H9 (cell line): ENCODE results near the gene MYO18B. TPM values are rescaled to one million over a fixed set of nuclear protein-coding genes. Genes with fewer than 3 reads are reported as not detected.

Experiments
- DNase-seq: peaks from one replicate; pipeline ENCODE4 v3.0.0-alpha.2; 2017
- H2AFZ ChIP-seq: one replicate; pipeline ENCODE4 v1.6.1; 2013; ENCODE audit warnings: mild to moderate bottlenecking, low read length, control low read depth, moderate library complexity
- H2AK5ac ChIP-seq: 2 replicates; pipeline ENCODE4 v1.6.1; 2013; ENCODE audit warnings: low read length, control low read depth, mixed read lengths; ENCODE audit not compliant: insufficient read length
- H2BK120ac ChIP-seq: one replicate; pipeline ENCODE4 v1.6.1; 2013; ENCODE audit warnings: low read depth, mild to moderate bottlenecking, low read length, control low read depth, inconsistent platforms; ENCODE audit not compliant: poor library complexity, severe bottlenecking
- H2BK12ac ChIP-seq: 2 replicates; pipeline ENCODE4 v1.6.1; 2013; ENCODE audit warnings: low read length, control low read depth, mixed read lengths, low read depth; ENCODE audit not compliant: insufficient read length
- H2BK15ac ChIP-seq: 2 replicates; pipeline ENCODE4 v1.6.1; 2013; ENCODE audit warnings: low read depth, low read length, control low read depth
- H2BK20ac ChIP-seq: one replicate; pipeline ENCODE4 v1.6.1; 2013; ENCODE audit warnings: low read depth, mild to moderate bottlenecking, low read length, control low read depth, inconsistent platforms; ENCODE audit not compliant: poor library complexity, severe bottlenecking
- H2BK5ac ChIP-seq: 2 replicates; pipeline ENCODE4 v1.6.1; 2013; ENCODE audit warnings: low read length, control low read depth, mixed read lengths; ENCODE audit not compliant: insufficient read length
- H3K14ac ChIP-seq: 2 replicates; pipeline ENCODE4 v1.6.1; 2013; ENCODE audit warnings: low read length, control low read depth; ENCODE audit not compliant: insufficient read depth
- H3K18ac ChIP-seq: 2 replicates; pipeline ENCODE4 v1.6.1; 2013; ENCODE audit warnings: low read depth, mild to moderate bottlenecking, mixed read lengths, low read length, control low read depth; ENCODE audit not compliant: insufficient read length
- H3K23ac ChIP-seq: 2 replicates; pipeline ENCODE4 v1.6.1; 2013; ENCODE audit warnings: low read length, control low read depth, mixed read lengths, low read depth; ENCODE audit not compliant: insufficient read length
- H3K23me2 ChIP-seq: 2 replicates; pipeline ENCODE4 v1.6.1; 2013; ENCODE audit warnings: low read depth, mild to moderate bottlenecking, mixed read lengths, low read length, control low read depth; ENCODE audit not compliant: insufficient read length, poor library complexity, severe bottlenecking
- H3K27ac ChIP-seq: 2 replicates; pipeline ENCODE4 v1.5.1; 2013; ENCODE audit warnings: low read length, control low read depth, mixed read lengths, low read depth; ENCODE audit not compliant: insufficient read length
- H3K27me3 ChIP-seq: 2 replicates; pipeline ENCODE4 v1.6.1; 2013; ENCODE audit warnings: low read length, control low read depth, inconsistent platforms; ENCODE audit not compliant: insufficient read depth
- H3K4ac ChIP-seq: 2 replicates; pipeline ENCODE4 v1.6.1; 2013; ENCODE audit warnings: low read depth, mild to moderate bottlenecking, control low read depth, inconsistent platforms, low read length, moderate library complexity
- H3K4me1 ChIP-seq: 2 replicates; pipeline ENCODE4 v1.6.1; 2013; ENCODE audit warnings: low read length, control low read depth, inconsistent platforms; ENCODE audit not compliant: insufficient read depth
- H3K4me2 ChIP-seq: 2 replicates; pipeline ENCODE4 v1.6.1; 2013; ENCODE audit warnings: low read length, control low read depth, mixed read lengths; ENCODE audit not compliant: insufficient read length, insufficient read depth
- H3K56ac ChIP-seq: 2 replicates; pipeline ENCODE4 v1.6.1; 2013; ENCODE audit warnings: low read depth, mild to moderate bottlenecking, mixed read lengths, low read length, control low read depth; ENCODE audit not compliant: insufficient read length
- H3K79me1 ChIP-seq: 2 replicates; pipeline ENCODE4 v1.6.1; 2013; ENCODE audit warnings: low read depth, mild to moderate bottlenecking, moderate library complexity, low read length, control low read depth, inconsistent platforms; ENCODE audit not compliant: insufficient read depth, poor library complexity, severe bottlenecking
- H3K79me2 ChIP-seq: 2 replicates; pipeline ENCODE4 v1.6.1; 2013; ENCODE audit warnings: low read length, control low read depth, inconsistent platforms; ENCODE audit not compliant: insufficient read depth
- H3K9ac ChIP-seq: 2 replicates; pipeline ENCODE4 v1.6.1; 2013; ENCODE audit warnings: low read length, control low read depth, mixed read lengths; ENCODE audit not compliant: insufficient read length; ENCODE audit errors: extremely low read depth
- H3K9me3 ChIP-seq: one replicate; pipeline ENCODE4 v1.6.1; 2013; ENCODE audit warnings: low read depth, low read length, inconsistent platforms; ENCODE audit not compliant: control insufficient read depth
- H3T11ph ChIP-seq: one replicate; pipeline ENCODE4 v1.6.1; 2013; ENCODE audit warnings: mild to moderate bottlenecking, low read length, control low read depth, inconsistent platforms
- H4K20me1 ChIP-seq: one replicate; pipeline ENCODE4 v1.6.1; 2013; ENCODE audit not compliant: control insufficient read depth, insufficient read length, insufficient read depth
- H4K5ac ChIP-seq: 2 replicates; pipeline ENCODE4 v1.6.1; 2013; ENCODE audit warnings: low read depth, mild to moderate bottlenecking, mixed read lengths, low read length, control low read depth; ENCODE audit not compliant: insufficient read length
- H4K8ac ChIP-seq: replicated peaks from 2 replicates; pipeline ENCODE4 v1.6.1; 2013; ENCODE audit warnings: low read length, control low read depth, mixed read lengths, low read depth; ENCODE audit not compliant: insufficient read length
- H4K91ac ChIP-seq: 2 replicates; pipeline ENCODE4 v1.6.1; 2013; ENCODE audit warnings: low read depth, mild to moderate bottlenecking, moderate library complexity, mixed read lengths, low read length, control low read depth; ENCODE audit not compliant: insufficient read length
- H3K27ac Mint-ChIP-seq, 3 experiments: 2 replicates in 2 of 3; 3 replicates in 1 of 3; pipeline ENCODE4 v1.8.0; 2020 to 2021; ENCODE audit warnings: mixed read lengths in 3 of 3, mild to moderate bottlenecking in 1 of 3, moderate library complexity in 1 of 3
- H3K27me3 Mint-ChIP-seq: 2 replicates; pipeline ENCODE4 v1.8.0; 2021; ENCODE audit warnings: low read depth, mild to moderate bottlenecking, moderate library complexity, mixed read lengths
- H3K36me3 Mint-ChIP-seq, 3 experiments: 2 replicates in 2 of 3; 3 replicates in 1 of 3; pipeline ENCODE4 v1.8.0; 2020 to 2021; ENCODE audit warnings: low read depth in 3 of 3, mixed read lengths in 3 of 3; ENCODE audit not compliant: insufficient read depth in 1 of 3
- H3K4me1 Mint-ChIP-seq, 2 experiments: 2 replicates each; pipeline ENCODE4 v1.8.0; 2020; ENCODE audit warnings: mixed read lengths in 2 of 2
- H3K4me3 Mint-ChIP-seq, 2 experiments: 2 replicates in 1 of 2; 3 replicates in 1 of 2; pipeline ENCODE4 v1.8.0; 2020 to 2021; ENCODE audit warnings: mild to moderate bottlenecking in 2 of 2, mixed read lengths in 2 of 2, moderate library complexity in 1 of 2
- H3K9me3 Mint-ChIP-seq, 2 experiments: 2 replicates in 1 of 2; 3 replicates in 1 of 2; pipeline ENCODE4 v1.8.0; 2020; ENCODE audit warnings: mild to moderate bottlenecking in 2 of 2, mixed read lengths in 2 of 2, moderate library complexity in 1 of 2
- WGBS: extraction: QIAGEN DNeasy Blood & Tissue Kit; methylation state at CpG from one replicate; pipeline ENCODE4 v1.1.7; 2013; ENCODE audit warnings: missing lambda C conversion rate, low lambda C conversion rate, mixed read lengths; ENCODE audit not compliant: insufficient read length; ENCODE audit errors: extremely low coverage; 5-methylcytosine and 5-hydroxymethylcytosine counted together
- total RNA-seq: library from RNA; stranded (reverse); gene quantifications from 2 replicates; pipeline ENCODE4 v1.2.1, GENCODE V29; 2021
- TF ChIP-seq, protein P1 (sequence below): fragments of 200-600 bp; sonication (generic); conservative IDR thresholded peaks from 3 replicates; pipeline ENCODE4 v1.8.0; 2021; ENCODE audit warnings: antibody characterized with exemption, mild to moderate bottlenecking

MYO18B gene
- total RNA-seq, 1 experiment from 2014 or later: 0.46 TPM

DNA sequence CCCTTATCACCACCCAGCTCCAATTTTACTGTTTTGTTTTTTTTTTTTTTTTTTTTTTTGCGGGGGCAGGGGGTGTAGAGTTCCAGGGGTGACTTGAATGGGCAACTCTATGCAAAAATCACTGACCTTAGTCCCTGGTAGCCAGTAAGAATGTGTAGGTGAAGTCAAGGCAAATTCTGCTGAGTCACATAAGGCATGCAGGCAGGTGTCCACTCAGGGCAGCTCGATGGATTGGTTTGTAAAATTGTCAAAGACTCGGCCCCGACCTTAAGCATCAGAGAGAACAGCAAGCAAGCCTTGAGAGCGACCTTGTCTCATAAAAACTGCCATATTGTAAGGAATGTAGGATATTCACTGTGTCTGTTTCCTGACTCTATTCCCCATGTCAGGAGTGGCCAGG lies 275.9 kb downstream of the MYO18B start:
- no peak overlapping the region for H2AK5ac ChIP-seq
- no CpG with 5 or more reads among the region's 5 CpGs for WGBS

More for the DNA sequence above, 275.9 kb downstream of the MYO18B start:
- Histone ChIP-seq H4K91ac (no peak overlapping the region), H3K4me2 (no peak overlapping the region), H2BK20ac (no peak overlapping the region), H3K18ac (no peak overlapping the region), H2BK120ac (no peak overlapping the region), H3K79me1 (no peaks in the 10 kb centered on the region), H3K4ac (no peak overlapping the region), H3K79me2 (no peaks in the 10 kb centered on the region), H2BK15ac (no peak overlapping the region), H4K8ac (no peak overlapping the region), H4K5ac (no peak overlapping the region), H2AFZ (no peak overlapping the region), H2BK5ac (no peak overlapping the region), H2BK12ac (no peak overlapping the region), H4K20me1 (no peaks in the 10 kb centered on the region), H3T11ph (no peak overlapping the region), H3K9ac (no peak overlapping the region), H3K23me2 (no peaks in the 10 kb centered on the region), H3K9me3 (no peaks in the 10 kb centered on the region), H3K56ac (no peak overlapping the region), H3K14ac (no peak overlapping the region), H3K27ac (no peak overlapping the region), H3K4me1 (no peaks in the 10 kb centered on the region), H3K23ac (no peak overlapping the region), H3K27me3 (no peaks in the 10 kb centered on the region)
- Mint-ChIP-seq H3K4me3 (no peak overlapping the region), H3K9me3 (peaks cover 0 to 4% of the 10 kb centered on the region in 2 experiments; a peak in 2 of 5 replicates), H3K36me3 (0 out of 7 replicates have a peak, but pooled peaks cover 0 to 6% (median 0%) of the 10 kb centered on the region in 3 experiments), H3K27ac (no peak overlapping the region), H3K27me3 (peaks cover 7% of the 10 kb centered on the region), H3K4me1 (peaks cover 13% of the 10 kb centered on the region in 2 experiments)
- DNase-seq: no peak
- TF ChIP-seq, protein P1, sequence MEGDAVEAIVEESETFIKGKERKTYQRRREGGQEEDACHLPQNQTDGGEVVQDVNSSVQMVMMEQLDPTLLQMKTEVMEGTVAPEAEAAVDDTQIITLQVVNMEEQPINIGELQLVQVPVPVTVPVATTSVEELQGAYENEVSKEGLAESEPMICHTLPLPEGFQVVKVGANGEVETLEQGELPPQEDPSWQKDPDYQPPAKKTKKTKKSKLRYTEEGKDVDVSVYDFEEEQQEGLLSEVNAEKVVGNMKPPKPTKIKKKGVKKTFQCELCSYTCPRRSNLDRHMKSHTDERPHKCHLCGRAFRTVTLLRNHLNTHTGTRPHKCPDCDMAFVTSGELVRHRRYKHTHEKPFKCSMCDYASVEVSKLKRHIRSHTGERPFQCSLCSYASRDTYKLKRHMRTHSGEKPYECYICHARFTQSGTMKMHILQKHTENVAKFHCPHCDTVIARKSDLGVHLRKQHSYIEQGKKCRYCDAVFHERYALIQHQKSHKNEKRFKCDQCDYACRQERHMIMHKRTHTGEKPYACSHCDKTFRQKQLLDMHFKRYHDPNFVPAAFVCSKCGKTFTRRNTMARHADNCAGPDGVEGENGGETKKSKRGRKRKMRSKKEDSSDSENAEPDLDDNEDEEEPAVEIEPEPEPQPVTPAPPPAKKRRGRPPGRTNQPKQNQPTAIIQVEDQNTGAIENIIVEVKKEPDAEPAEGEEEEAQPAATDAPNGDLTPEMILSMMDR: no peak
